ENCODE measurements around the gene NWD2. TPM values are rescaled to one million over a fixed set of nuclear protein-coding genes. Genes with fewer than 3 reads are reported as not detected.

The NWD2 gene
- total and polyA plus RNA-seq, 10 of the 15 experiments (the other 5 are each of a cell fraction or from before 2014, with no cell fraction given) = not detected

GRCh38 chr4:37232315-37232714 lies 12.2 kb upstream of the NWD2 start (continued):
- TF ChIP-seq IRF5 (IDR thresholded peaks at IDR 0.05; ENCODE audit: borderline replicate concordance) = no peak
- no peak for TF ChIP-seq MTA3 (IDR thresholded peaks at IDR 0.05; ENCODE audit: borderline replicate concordance, low read length)
- TF ChIP-seq SIN3A (IDR thresholded peaks at IDR 0.05; ENCODE audit: low read depth, low read length) = no peak
- no peak for TF ChIP-seq STAT1 (conservative IDR thresholded peaks at IDR 0.05)
- no peak for TF ChIP-seq SP1 (IDR thresholded peaks at IDR 0.05; ENCODE audit: low read depth, low read length)
- TF ChIP-seq GABPA (IDR thresholded peaks at IDR 0.05; ENCODE audit: low read depth) = no peak

- WGBS (ENCODE audit: insufficient coverage, insufficient replicate concordance, low lambda C conversion rate, missing lambda C conversion rate) = 0% methylated on average over 2 of the region's 2 CpGs
- RAD21 ChIA-PET (ENCODE audit: unreplicated experiment) = no interaction called here
- Histone ChIP-seq H3K4me1 (ENCODE audit: control insufficient read depth, insufficient read depth, low read length) (no peaks in the 10 kb centered on the region), H3K79me2 (ENCODE audit: control insufficient read depth, insufficient read depth, low read length) (no peaks in the 10 kb centered on the region), H3K4me3 (no peak overlapping the region), H3K9me3 (replicated peaks; ENCODE audit: control insufficient read depth, insufficient read depth, low read length) (no peaks in the 10 kb centered on the region), H3K9ac (ENCODE audit: control insufficient read depth, insufficient read depth, low read length) (no peak overlapping the region), H3K27ac (ENCODE audit: control insufficient read depth, insufficient read depth) (no peak overlapping the region), H3K27me3 (replicated peaks in 1 of 2; ENCODE audit: control insufficient read depth in 2 of 2, insufficient read depth in 2 of 2, low read length in 1 of 2) (no peaks in the 10 kb centered on the region), H2AFZ (ENCODE audit: control insufficient read depth, low read depth, low read length) (no peak overlapping the region), H3K4me2 (ENCODE audit: control insufficient read depth, insufficient read depth) (no peak overlapping the region), H3K36me3 (ENCODE audit: control insufficient read depth in 2 of 2, insufficient read depth in 2 of 2, low read length in 1 of 2) (no peaks in the 10 kb centered on the region), H4K20me1 (ENCODE audit: control insufficient read depth, insufficient read depth) (no peaks in the 10 kb centered on the region)
- intact Hi-C loops (cut with micrococcal nuclease; ENCODE audit: unreplicated experiment) = no loop called here
- CTCF ChIA-PET = no interaction called here
- BruUV-seq (replicated peaks) = no TSS peak
- TF ChIP-seq MLLT1 (IDR thresholded peaks at IDR 0.05) (no peak), JUNB (IDR thresholded peaks at IDR 0.05) (peak; percentile 62), FOXM1 (IDR thresholded peaks at IDR 0.05; ENCODE audit: low read depth, low read length) (peak; percentile 32; the same call in 1 of the 2 replicates), RUNX3 (IDR thresholded peaks at IDR 0.05; ENCODE audit: low read length) (peak; percentile 66; the same call in 1 of the 2 replicates), GABPA (IDR thresholded peaks at IDR 0.05; ENCODE audit: low read depth) (peak; percentile 36; the same call in 1 of the 2 replicates), ETV6 (conservative IDR thresholded peaks at IDR 0.05 in 1 of 2, IDR thresholded peaks at IDR 0.05 in 1 of 2; ENCODE audit: borderline replicate concordance in 1 of 2, low read depth in 1 of 2) (0 out of 4 replicates have a peak, but pooled peaks of 1 of the 2 experiments have one; percentile 35), CREB1 (IDR thresholded peaks at IDR 0.05; ENCODE audit: low read depth) (peak; percentile 23; the same call in 1 of the 2 replicates), CBX5 (IDR thresholded peaks at IDR 0.05; ENCODE audit: low read depth) (no peak), NFIC (IDR thresholded peaks at IDR 0.05; ENCODE audit: low read depth, low read length) (peak; percentile 36; the same call in 1 of the 2 replicates), ATF2 (IDR thresholded peaks at IDR 0.05; ENCODE audit: low read length) (peak; percentile 56), RBBP5 (conservative IDR thresholded peaks at IDR 0.05) (no peak), IKZF1 (conservative IDR thresholded peaks at IDR 0.05) (no peak), BCL3 (IDR thresholded peaks at IDR 0.05; ENCODE audit: borderline replicate concordance, insufficient read depth, low read depth, low read length, poor library complexity, severe bottlenecking) (peak; percentile 22)
- POLR2A ChIA-PET = no interaction called here
- in situ Hi-C loops (cut with MboI) = no loop called here
- ATAC-seq (peak; percentile 81), DNase-seq (ENCODE audit: low read depth, low spot score) (no peak), FAIRE-seq (no peak)
- SMC1A ChIA-PET (ENCODE audit: uncharacterized antibody, unreplicated experiment) = no interaction called here
Observed at GRCh38 chr4:37236165-37236564, 8.4 kb upstream of the NWD2 start.
